ENCODE measurements around the gene DIABLO.
"Not testable (repeated sequence)": the region's sequence is repeated elsewhere in the genome, so short reads cannot be mapped to it uniquely, and the experiment has no call there.

DIABLO gene

GRCh38 chr12:122225683-122226365 is at the start of gene DIABLO:
Gene DIABLO, minus strand, starts transcription at chr12:122226052. Its CDS starts 38 bp downstream, at chr12:122226014.
- peak; percentile 99 for DNase-seq (ENCODE audit: low read depth)

GRCh38 chr12:122275459-122275858 is 49.6 kb upstream of the DIABLO start:
- DNase-seq (ENCODE audit: low read depth), result no peak

- peak; percentile 91 for DNase-seq (ENCODE audit: low read depth)
Measured at GRCh38 chr12:122266230-122266901, 40.5 kb upstream of the DIABLO start, which contains the start of gene VPS33A. Gene VPS33A, minus strand, starts transcription at chr12:122266494. Its CDS starts 86 bp downstream, at chr12:122266408.

- peak; percentile 14 for DNase-seq (ENCODE audit: low read depth)
Measured at GRCh38 chr12:122265886-122266229, 40.0 kb upstream of the DIABLO start.

GRCh38 chr12:122265476-122265875 is 39.6 kb upstream of the DIABLO start:
- no peak for DNase-seq (ENCODE audit: low read depth)

GRCh38 chr12:122260735-122261134 is 34.9 kb upstream of the DIABLO start:
- DNase-seq (ENCODE audit: low read depth), result not testable (repeated sequence)

- DNase-seq (ENCODE audit: low read depth), result not testable (repeated sequence)
Measured at GRCh38 chr12:122258939-122259338, 33.1 kb upstream of the DIABLO start.

GRCh38 chr12:122258462-122258861 is 32.6 kb upstream of the DIABLO start:
- not testable (repeated sequence) for DNase-seq (ENCODE audit: low read depth)

- no peak for DNase-seq (ENCODE audit: low read depth)
Measured at GRCh38 chr12:122250536-122250935, 24.7 kb upstream of the DIABLO start.

- no peak for DNase-seq (ENCODE audit: low read depth)
Measured at GRCh38 chr12:122250047-122250446, 24.2 kb upstream of the DIABLO start.

- DNase-seq (ENCODE audit: low read depth), result no peak
Measured at GRCh38 chr12:122245553-122245952, 19.7 kb upstream of the DIABLO start.

- DNase-seq (ENCODE audit: low read depth), result no peak
Measured at GRCh38 chr12:122244565-122245371, 18.9 kb upstream of the DIABLO start.

GRCh38 chr12:122243965-122244364 is 18.1 kb upstream of the DIABLO start:
- DNase-seq (ENCODE audit: low read depth), result no peak

GRCh38 chr12:122238861-122239260 is 13.0 kb upstream of the DIABLO start:
- no peak for DNase-seq (ENCODE audit: low read depth)

GRCh38 chr12:122235741-122236140 is 9.9 kb upstream of the DIABLO start:
- DNase-seq (ENCODE audit: low read depth), result no peak

- DNase-seq (ENCODE audit: low read depth), result no peak
Measured at GRCh38 chr12:122232691-122233090, 6.8 kb upstream of the DIABLO start.

- no peak for DNase-seq (ENCODE audit: low read depth)
Measured at GRCh38 chr12:122230798-122231197, 4.9 kb upstream of the DIABLO start.

GRCh38 chr12:122228092-122228491 is 2.2 kb upstream of the DIABLO start:
- DNase-seq (ENCODE audit: low read depth), result no peak

- DNase-seq (ENCODE audit: low read depth), result peak; percentile 40
Measured at GRCh38 chr12:122227341-122227740, 1.5 kb upstream of the DIABLO start.

- DNase-seq (ENCODE audit: low read depth), result no peak
Measured at GRCh38 chr12:122226366-122227125, 694 bp upstream of the DIABLO start.

- no peak for DNase-seq (ENCODE audit: low read depth)
Measured at GRCh38 chr12:122216445-122216844, 9.4 kb downstream of the DIABLO start.

- no peak for DNase-seq (ENCODE audit: low read depth)
Measured at GRCh38 chr12:122215771-122216170, 10.1 kb downstream of the DIABLO start.
